T-helper 2 cell treated with Interferon-gamma antibody and Interleukin-4, amounts not matched to agents 5 μg/mL and 100 μg/mL, for 36 hours (primary cell): ENCODE data around the gene CCDC106.
A peak's percentile ranks its signal among the peaks of the same experiment; 100 is the strongest.

Experiments
- DNase-seq: peaks from one replicate; pipeline ENCODE4 v3.0.0; 2021; ENCODE audit warnings: low spot score
- H3K27ac Mint-ChIP-seq: one replicate; pipeline ENCODE4 v1.8.0; 2021; ENCODE audit warnings: mild to moderate bottlenecking, mixed read lengths
- H3K27me3 Mint-ChIP-seq: one replicate; pipeline ENCODE4 v1.8.0; 2021; ENCODE audit warnings: low read depth, mixed read lengths
- H3K36me3 Mint-ChIP-seq: one replicate; pipeline ENCODE4 v1.8.0; 2021; ENCODE audit warnings: low read depth, mixed read lengths
- H3K4me1 Mint-ChIP-seq: one replicate; pipeline ENCODE4 v1.8.0; 2021; ENCODE audit warnings: low read depth, mixed read lengths
- H3K4me3 Mint-ChIP-seq: one replicate; pipeline ENCODE4 v1.8.0; 2022; ENCODE audit warnings: mild to moderate bottlenecking, moderate library complexity, mixed read lengths
- H3K9me3 Mint-ChIP-seq: one replicate; pipeline ENCODE4 v1.8.0; 2021; ENCODE audit warnings: mixed read lengths

CCDC106 gene

DNA sequence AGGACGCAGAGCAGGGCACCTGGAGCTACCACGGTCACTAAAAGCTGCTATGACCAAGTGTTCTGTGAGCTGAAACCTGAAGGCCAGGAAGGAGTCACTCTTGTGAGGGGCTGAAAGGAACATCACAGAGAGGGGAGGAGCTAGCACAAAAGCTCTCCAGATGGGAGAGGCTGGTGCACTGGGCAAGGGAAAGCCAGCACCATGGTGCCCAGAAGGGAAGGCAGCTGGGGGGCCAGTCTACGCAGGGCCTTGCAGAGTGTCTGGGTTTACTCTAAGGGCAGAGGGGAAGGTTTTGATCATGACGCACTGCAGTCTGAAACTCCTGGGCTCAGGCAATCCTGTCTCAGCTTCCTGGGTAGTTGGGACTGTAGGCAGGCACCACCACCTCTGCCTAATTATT lies 11.3 kb upstream of the CCDC106 start:
- Mint-ChIP-seq H3K27me3 (no peaks in the 10 kb centered on the region), H3K27ac (peak overlapping the region; percentile 24), H3K36me3 (peaks cover 31% of the 10 kb centered on the region), H3K4me3 (peak overlapping the region; percentile 99), H3K9me3 (peaks cover 3% of the 10 kb centered on the region), H3K4me1 (peaks cover 41% of the 10 kb centered on the region)
- no peak for DNase-seq

GRCh38 chr19:55637534-55637933 lies 10.5 kb upstream of the CCDC106 start:
- Mint-ChIP-seq H3K36me3 (peaks cover 31% of the 10 kb centered on the region), H3K4me3 (peak overlapping the region; percentile 16), H3K27ac (peak overlapping the region; percentile 62), H3K4me1 (peaks cover 39% of the 10 kb centered on the region), H3K9me3 (peaks cover 3% of the 10 kb centered on the region), H3K27me3 (no peaks in the 10 kb centered on the region)
- DNase-seq: no peak

- peak overlapping the region; percentile 72 for H3K27ac Mint-ChIP-seq
- peaks cover 3% of the 10 kb centered on the region for H3K9me3 Mint-ChIP-seq
- H3K36me3 Mint-ChIP-seq: peaks cover 36% of the 10 kb centered on the region
- H3K4me1 Mint-ChIP-seq: peaks cover 44% of the 10 kb centered on the region
- DNase-seq: peak; percentile 58
- H3K4me3 Mint-ChIP-seq: peak overlapping the region; percentile 46
- H3K27me3 Mint-ChIP-seq: no peaks in the 10 kb centered on the region
Measured at GRCh38 chr19:55638864-55639359, 9.1 kb upstream of the CCDC106 start.

DNA sequence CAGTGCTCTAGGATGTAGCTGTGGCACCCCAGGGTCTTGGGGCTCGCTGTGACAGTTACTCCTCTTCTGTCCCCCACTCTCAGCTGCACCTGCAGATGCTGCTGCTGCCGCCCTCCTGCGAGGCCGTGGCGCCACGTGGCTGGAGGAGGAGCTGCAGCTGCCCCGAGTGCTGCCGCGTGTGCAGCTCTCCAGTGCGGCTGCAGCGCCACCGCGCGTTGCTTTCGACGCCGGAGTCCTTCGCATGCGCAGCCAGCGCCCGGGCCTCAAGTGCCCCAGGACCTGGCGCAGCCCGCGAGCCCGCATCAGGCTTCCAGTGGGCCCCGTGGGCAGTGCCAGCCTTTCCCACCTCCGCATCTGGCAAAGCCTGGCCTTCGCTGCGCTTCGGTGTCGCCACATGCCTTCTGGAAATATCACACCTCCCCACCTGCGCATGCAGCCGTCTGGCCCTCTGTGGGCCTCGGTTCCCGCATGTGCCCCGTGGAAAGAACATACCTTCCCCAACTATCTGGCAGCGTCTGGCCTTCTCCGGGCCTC lies 7.9 kb upstream of the CCDC106 start:
- H3K27ac Mint-ChIP-seq: peak overlapping the region; percentile 77
- H3K36me3 Mint-ChIP-seq: peaks cover 31% of the 10 kb centered on the region
- peaks cover 44% of the 10 kb centered on the region for H3K4me1 Mint-ChIP-seq
- H3K4me3 Mint-ChIP-seq: peak overlapping the region; percentile 78
- peaks cover 3% of the 10 kb centered on the region for H3K9me3 Mint-ChIP-seq
- no peaks in the 10 kb centered on the region for H3K27me3 Mint-ChIP-seq
- DNase-seq: peak; percentile 68

DNA sequence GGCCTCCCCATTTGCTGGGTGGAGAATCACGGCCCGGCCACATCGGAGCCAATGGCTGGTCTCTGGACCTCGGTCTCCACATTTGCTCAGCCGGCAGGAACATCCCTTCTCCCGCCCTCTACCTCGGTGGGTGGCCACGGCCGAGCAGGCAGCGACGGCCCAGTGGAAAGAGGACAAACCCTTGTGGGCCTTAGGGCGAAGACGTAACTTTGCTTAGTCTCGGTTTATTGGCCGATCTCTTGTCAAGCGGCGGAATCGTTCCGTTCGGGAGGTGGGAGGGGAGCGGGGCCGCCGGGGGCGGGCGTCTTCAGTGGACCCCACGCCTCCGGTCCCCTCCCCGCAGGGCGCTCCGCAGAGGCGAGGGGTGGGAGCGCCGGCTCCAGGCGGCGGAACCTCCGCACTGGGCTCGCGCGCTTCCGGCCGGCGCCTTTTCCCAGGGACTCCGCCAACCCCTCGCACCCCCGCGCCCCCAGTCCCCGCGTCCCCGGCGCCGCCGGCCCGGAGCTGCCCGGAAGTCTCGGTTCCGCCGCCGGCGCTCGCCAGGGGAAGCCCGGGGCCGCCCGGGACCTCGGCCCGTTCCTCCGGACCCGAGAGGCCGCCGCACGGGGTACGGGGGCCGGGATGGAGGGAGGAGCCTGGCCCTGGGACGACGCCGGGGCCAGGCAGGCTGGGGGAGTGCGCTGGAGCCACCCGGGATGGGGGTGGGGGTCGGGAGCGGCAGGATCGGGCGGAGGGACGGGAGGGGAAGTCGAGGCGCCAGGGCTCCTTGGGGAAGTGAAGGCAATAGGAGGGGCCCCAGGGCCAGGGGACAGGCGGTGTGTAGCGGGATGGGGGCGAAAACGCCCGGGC lies 7.2 kb upstream of the CCDC106 start, which contains the start of gene ZNF580:
TSS of gene ZNF580 (plus strand) at position 426 of the 849 bp plus-strand sequence. CDS start 1,507 bp downstream, outside the sequence.
- DNase-seq: peak; percentile 70
- Mint-ChIP-seq H3K4me3 (peak within 1 kb of the TSS; percentile 88), H3K36me3 (peaks cover 31% of the 10 kb centered on the region), H3K27me3 (no peaks in the 10 kb centered on the region), H3K9me3 (peaks cover 3% of the 10 kb centered on the region), H3K27ac (peak within 1 kb of the TSS; percentile 88), H3K4me1 (peaks cover 39% of the 10 kb centered on the region)

GRCh38 chr19:55641426-55642152 lies 6.4 kb upstream of the CCDC106 start:
- Mint-ChIP-seq H3K4me1 (peaks cover 31% of the 10 kb centered on the region), H3K27me3 (no peaks in the 10 kb centered on the region), H3K9me3 (peaks cover 3% of the 10 kb centered on the region), H3K36me3 (peaks cover 24% of the 10 kb centered on the region), H3K4me3 (peak overlapping the region; percentile 88), H3K27ac (peak overlapping the region; percentile 88)
- no peak for DNase-seq

GRCh38 chr19:55642153-55643002 lies 5.6 kb upstream of the CCDC106 start:
- DNase-seq: no peak
- Mint-ChIP-seq H3K4me1 (peaks cover 33% of the 10 kb centered on the region), H3K27ac (peak overlapping the region; percentile 96), H3K4me3 (peak overlapping the region; percentile 93), H3K36me3 (peaks cover 24% of the 10 kb centered on the region), H3K9me3 (peaks cover 3% of the 10 kb centered on the region), H3K27me3 (no peaks in the 10 kb centered on the region)

DNA sequence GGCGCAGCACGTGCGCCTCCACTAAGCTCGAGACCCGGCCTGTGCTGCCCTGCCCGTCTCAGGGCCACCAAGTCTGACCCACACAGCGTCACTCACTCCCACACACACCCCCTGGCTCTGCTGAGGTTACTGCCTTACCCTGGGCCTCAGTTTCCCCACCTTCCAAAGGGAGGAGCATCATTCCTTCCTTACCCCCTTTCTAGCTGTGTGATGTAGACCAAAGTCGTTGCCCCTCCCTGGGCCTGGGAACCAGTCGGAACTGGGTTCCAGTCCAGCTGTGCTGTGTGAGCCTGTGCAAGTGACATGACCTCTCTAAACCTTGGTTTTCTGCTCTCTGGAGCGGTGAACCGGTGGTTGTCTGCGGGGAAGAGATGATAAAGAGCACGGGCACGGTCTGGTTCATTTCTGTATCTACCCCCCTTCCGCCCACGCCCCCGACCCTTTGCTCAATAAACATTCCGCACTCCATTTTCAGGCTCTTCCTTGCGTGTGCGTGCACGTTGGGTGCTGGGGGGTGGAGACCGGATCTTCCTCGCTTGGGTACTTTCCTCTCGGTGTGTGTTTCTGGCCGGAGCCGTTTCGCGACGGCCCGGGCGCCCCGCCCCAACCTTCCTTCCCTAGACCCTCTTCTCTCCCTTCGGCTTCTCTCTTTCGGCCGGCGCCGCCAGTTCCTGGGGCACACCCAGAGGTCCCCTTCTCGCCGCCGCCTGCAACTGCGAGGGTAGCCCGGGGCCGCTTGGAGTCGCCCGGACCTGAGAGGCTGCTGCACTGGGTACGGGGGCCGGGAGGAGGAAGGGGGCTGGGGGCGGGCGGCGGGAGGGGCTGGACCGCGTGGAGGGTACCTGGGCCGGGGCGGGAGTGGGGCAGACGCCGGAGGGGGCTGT lies 4.8 kb upstream of the CCDC106 start, which contains the start of gene ZNF581:
TSS of gene ZNF581 (plus strand) at position 647 of the 884 bp plus-strand sequence. CDS start 923 bp downstream, outside the sequence.
- H3K27me3 Mint-ChIP-seq: no peaks in the 10 kb centered on the region
- DNase-seq: peak; percentile 83
- H3K4me3 Mint-ChIP-seq: peak within 1 kb of the TSS; percentile 93
- H3K9me3 Mint-ChIP-seq: peaks cover 3% of the 10 kb centered on the region
- peaks cover 33% of the 10 kb centered on the region for H3K4me1 Mint-ChIP-seq
- H3K36me3 Mint-ChIP-seq: peaks cover 18% of the 10 kb centered on the region
- H3K27ac Mint-ChIP-seq: peak within 1 kb of the TSS; percentile 96

- peak overlapping the region; percentile 91 for H3K27ac Mint-ChIP-seq
- peaks cover 34% of the 10 kb centered on the region for H3K4me1 Mint-ChIP-seq
- H3K9me3 Mint-ChIP-seq: peaks cover 3% of the 10 kb centered on the region
- no peaks in the 10 kb centered on the region for H3K27me3 Mint-ChIP-seq
- peak overlapping the region; percentile 93 for H3K4me3 Mint-ChIP-seq
- H3K36me3 Mint-ChIP-seq: peaks cover 16% of the 10 kb centered on the region
- no peak for DNase-seq
Measured at GRCh38 chr19:55643887-55644176, 4.2 kb upstream of the CCDC106 start.

- H3K27ac Mint-ChIP-seq: peak overlapping the region; percentile 91
- H3K4me3 Mint-ChIP-seq: peak overlapping the region; percentile 93
- H3K4me1 Mint-ChIP-seq: peaks cover 30% of the 10 kb centered on the region
- H3K36me3 Mint-ChIP-seq: peaks cover 12% of the 10 kb centered on the region
- no peaks in the 10 kb centered on the region for H3K9me3 Mint-ChIP-seq
- no peak for DNase-seq
- no peaks in the 10 kb centered on the region for H3K27me3 Mint-ChIP-seq
Measured at GRCh38 chr19:55644191-55644833, 3.7 kb upstream of the CCDC106 start.

DNA sequence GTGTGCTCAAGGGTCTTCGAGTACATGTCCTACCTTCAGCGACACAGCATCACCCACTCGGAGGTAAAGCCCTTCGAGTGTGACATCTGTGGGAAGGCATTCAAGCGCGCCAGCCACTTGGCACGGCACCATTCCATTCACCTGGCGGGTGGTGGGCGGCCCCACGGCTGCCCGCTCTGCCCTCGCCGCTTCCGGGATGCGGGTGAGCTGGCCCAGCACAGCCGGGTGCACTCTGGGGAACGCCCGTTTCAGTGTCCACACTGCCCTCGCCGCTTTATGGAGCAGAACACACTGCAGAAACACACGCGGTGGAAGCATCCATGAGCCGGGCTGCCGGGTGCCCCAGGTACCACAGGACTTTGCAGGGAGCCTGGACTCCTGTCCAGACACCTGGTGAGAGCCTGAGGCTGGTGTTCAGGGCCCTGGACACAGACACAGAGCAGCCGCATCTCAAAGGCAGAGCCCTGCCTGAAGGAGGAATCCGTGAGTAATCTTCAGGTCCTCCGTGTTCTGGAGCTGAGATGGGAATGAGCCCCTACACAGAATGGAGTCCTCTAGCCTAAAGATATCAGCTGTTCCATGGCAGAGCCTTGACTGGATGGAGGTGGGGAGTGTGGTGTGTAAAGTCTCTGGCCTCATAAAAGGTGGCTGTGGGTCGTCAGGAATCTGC lies 3.0 kb upstream of the CCDC106 start:
- Mint-ChIP-seq H3K4me3 (peak overlapping the region; percentile 93), H3K27me3 (no peaks in the 10 kb centered on the region), H3K9me3 (no peaks in the 10 kb centered on the region), H3K4me1 (peaks cover 34% of the 10 kb centered on the region), H3K36me3 (peaks cover 16% of the 10 kb centered on the region), H3K27ac (no peak overlapping the region)
- no peak for DNase-seq

GRCh38 chr19:55645512-55645881 lies 2.5 kb upstream of the CCDC106 start:
- peak overlapping the region; percentile 57 for H3K4me3 Mint-ChIP-seq
- no peak for DNase-seq
- H3K4me1 Mint-ChIP-seq: peaks cover 31% of the 10 kb centered on the region
- peak overlapping the region; percentile 57 for H3K27ac Mint-ChIP-seq
- peaks cover 18% of the 10 kb centered on the region for H3K36me3 Mint-ChIP-seq
- H3K9me3 Mint-ChIP-seq: no peaks in the 10 kb centered on the region
- no peaks in the 10 kb centered on the region for H3K27me3 Mint-ChIP-seq
